Trophoblast cell (in vitro differentiated cells and primary cell): ENCODE measurements around the gene EPHA6.

Experiments
- DNase-seq, 2 donors: peaks; one replicate each; pipeline ENCODE4 v3.0.0-alpha.2; 2016
- H2AFZ ChIP-seq: 2 replicates; pipeline ENCODE4 v1.6.1; 2013; ENCODE audit warnings: low read length, moderate library complexity, mild to moderate bottlenecking; ENCODE audit not compliant: insufficient read depth, poor library complexity
- H2AK5ac ChIP-seq: 2 replicates; pipeline ENCODE4 v1.6.1; 2013; ENCODE audit warnings: mild to moderate bottlenecking, low read length
- H2BK120ac ChIP-seq: 2 replicates; pipeline ENCODE4 v1.6.1; 2013; ENCODE audit warnings: low read length, mild to moderate bottlenecking, moderate library complexity; ENCODE audit not compliant: insufficient read depth, poor library complexity
- H2BK12ac ChIP-seq: 2 replicates; pipeline ENCODE4 v1.6.1; 2013; ENCODE audit warnings: mild to moderate bottlenecking, low read length, moderate library complexity
- H2BK5ac ChIP-seq: 2 replicates; pipeline ENCODE4 v1.6.1; 2013; ENCODE audit warnings: low read length, low read depth, moderate library complexity, mild to moderate bottlenecking; ENCODE audit not compliant: poor library complexity
- H3K14ac ChIP-seq: 2 replicates; pipeline ENCODE4 v1.6.1; 2013; ENCODE audit warnings: mild to moderate bottlenecking, low read length
- H3K18ac ChIP-seq: 2 replicates; pipeline ENCODE4 v1.6.1; 2013; ENCODE audit warnings: mild to moderate bottlenecking, low read length
- H3K23ac ChIP-seq: 2 replicates; pipeline ENCODE4 v1.6.1; 2013; ENCODE audit warnings: low read length
- H3K27ac ChIP-seq: 2 replicates; pipeline ENCODE4 v1.5.1; 2013; ENCODE audit warnings: low read depth, mild to moderate bottlenecking, inconsistent platforms, low read length, moderate library complexity
- H3K27me3 ChIP-seq: 2 replicates; pipeline ENCODE4 v1.6.1; 2013; ENCODE audit warnings: inconsistent platforms, mild to moderate bottlenecking, low read length, moderate library complexity; ENCODE audit not compliant: insufficient read depth
- H3K36me3 ChIP-seq, 2 experiments: 1 replicate in 1 of 2; 2 replicates in 1 of 2; pipeline ENCODE4 v1.6.1; 2013; ENCODE audit warnings: low read length in 2 of 2, mild to moderate bottlenecking in 2 of 2, moderate library complexity in 1 of 2; ENCODE audit not compliant: insufficient read depth in 2 of 2, control insufficient read depth in 1 of 2
- H3K4ac ChIP-seq: 2 replicates; pipeline ENCODE4 v1.6.1; 2013; ENCODE audit warnings: low read depth, mild to moderate bottlenecking, low read length, moderate library complexity
- H3K4me1 ChIP-seq, 2 experiments: 1 replicate in 1 of 2; 2 replicates in 1 of 2; pipeline ENCODE4 v1.6.1; 2013; ENCODE audit warnings: low read length in 2 of 2, mild to moderate bottlenecking in 2 of 2, moderate library complexity in 1 of 2; ENCODE audit not compliant: insufficient read depth in 2 of 2, control insufficient read depth in 1 of 2
- H3K4me2 ChIP-seq: 2 replicates; pipeline ENCODE4 v1.6.1; 2013; ENCODE audit warnings: inconsistent platforms, mild to moderate bottlenecking, low read length, moderate library complexity
- H3K4me3 ChIP-seq: 2 replicates; pipeline ENCODE4 v1.5.1; 2013; ENCODE audit warnings: mild to moderate bottlenecking, low read depth, low read length, inconsistent platforms
- H3K79me1 ChIP-seq: one replicate; pipeline ENCODE4 v1.6.1; 2013; ENCODE audit warnings: low read length
- H3K79me2 ChIP-seq: 2 replicates; pipeline ENCODE4 v1.6.1; 2013; ENCODE audit warnings: low read length, mild to moderate bottlenecking; ENCODE audit not compliant: control insufficient read depth, insufficient read depth, poor library complexity
- H3K9ac ChIP-seq: 2 replicates; pipeline ENCODE4 v1.6.1; 2013; ENCODE audit warnings: mild to moderate bottlenecking, low read length
- H3K9me3 ChIP-seq: 2 replicates; pipeline ENCODE4 v1.6.1; 2013; ENCODE audit warnings: low read depth, mild to moderate bottlenecking, control low read depth, inconsistent platforms, low read length; ENCODE audit not compliant: insufficient read depth
- H4K12ac ChIP-seq: 2 replicates; pipeline ENCODE4 v1.6.1; 2013; ENCODE audit warnings: low read depth, mild to moderate bottlenecking, low read length, moderate library complexity
- H4K8ac ChIP-seq: 2 replicates; pipeline ENCODE4 v1.6.1; 2013; ENCODE audit warnings: low read depth, mild to moderate bottlenecking, low read length, moderate library complexity
- H4K91ac ChIP-seq: one replicate; pipeline ENCODE4 v1.6.1; 2013; ENCODE audit warnings: low read depth, mild to moderate bottlenecking, low read length, moderate library complexity
- WGBS: extraction: QIAGEN DNeasy Blood & Tissue Kit; methylation state at CpG from one replicate; pipeline ENCODE4 v1.1.7; 2013; ENCODE audit warnings: missing lambda C conversion rate; ENCODE audit not compliant: insufficient read length, insufficient coverage; ENCODE audit errors: extremely low coverage; 5-methylcytosine and 5-hydroxymethylcytosine counted together

Gene EPHA6

DNA sequence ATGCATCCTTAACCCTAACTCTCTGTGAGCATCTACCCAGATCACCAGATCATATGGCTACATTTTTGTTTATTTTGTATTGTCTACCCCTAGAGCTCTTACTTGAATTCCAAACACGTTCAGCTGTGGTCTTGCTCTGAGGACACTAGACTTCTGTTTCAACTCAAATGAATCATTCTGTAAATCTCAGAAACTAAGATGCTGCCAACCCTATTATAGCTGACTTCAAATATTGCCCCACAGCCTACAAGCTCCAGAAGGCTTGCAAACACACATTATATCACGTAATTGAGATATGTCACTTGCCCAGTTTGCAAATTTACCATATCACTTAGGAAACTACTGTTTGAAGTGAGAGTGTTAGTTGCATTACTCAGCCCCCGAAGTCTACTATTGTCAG is 524.0 kb downstream of the EPHA6 start:
- no peaks in the 10 kb centered on the region for H3K4me1 ChIP-seq
- H3K79me2 ChIP-seq = no peaks in the 10 kb centered on the region
- H2BK12ac ChIP-seq = no peak overlapping the region
- H3K9ac ChIP-seq = no peak overlapping the region
- H4K12ac ChIP-seq = no peak overlapping the region
- H3K4me2 ChIP-seq = no peak overlapping the region
- H2AK5ac ChIP-seq = no peak overlapping the region
- no peaks in the 10 kb centered on the region for H3K79me1 ChIP-seq
- no peak overlapping the region for H3K4me3 ChIP-seq
- no peak overlapping the region for H3K14ac ChIP-seq
- no peak for DNase-seq
- H3K27me3 ChIP-seq = no peaks in the 10 kb centered on the region
- WGBS = no CpG with 5 or more reads among the region's 3 CpGs
- no peak overlapping the region for H2BK5ac ChIP-seq
- H4K91ac ChIP-seq = no peak overlapping the region
- no peak overlapping the region for H2BK120ac ChIP-seq
- no peaks in the 10 kb centered on the region for H3K9me3 ChIP-seq
- no peak overlapping the region for H2AFZ ChIP-seq
- H3K36me3 ChIP-seq = no peaks in the 10 kb centered on the region
- no peak overlapping the region for H3K27ac ChIP-seq
- no peak overlapping the region for H4K8ac ChIP-seq
- H3K23ac ChIP-seq = no peak overlapping the region
- no peak overlapping the region for H3K4ac ChIP-seq
- no peak overlapping the region for H3K18ac ChIP-seq

DNA sequence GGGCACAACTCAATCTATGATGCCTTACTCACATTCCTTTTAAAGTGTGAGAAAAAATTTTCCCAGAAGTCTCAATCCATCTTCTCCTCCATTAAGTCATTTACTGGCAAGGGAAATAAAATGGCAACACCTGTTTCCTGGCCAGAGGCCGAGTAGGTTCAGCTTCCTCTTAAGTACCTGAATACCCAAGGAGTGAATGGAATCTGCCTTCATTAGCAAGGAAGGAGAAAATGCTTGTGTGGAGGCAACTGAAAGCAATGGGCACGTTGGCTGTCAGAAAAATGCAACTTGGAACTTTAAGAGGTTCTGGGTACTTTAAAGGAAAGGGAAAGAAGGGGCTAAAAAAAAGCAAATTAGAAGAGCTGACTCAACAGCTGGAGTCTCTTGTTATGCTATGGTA is 526.5 kb downstream of the EPHA6 start:
- Histone ChIP-seq H2BK120ac (no peak overlapping the region), H3K4ac (no peak overlapping the region), H3K36me3 (no peaks in the 10 kb centered on the region), H3K27me3 (no peaks in the 10 kb centered on the region), H4K91ac (no peak overlapping the region), H3K9me3 (no peaks in the 10 kb centered on the region), H3K79me2 (no peaks in the 10 kb centered on the region), H3K4me2 (no peak overlapping the region), H3K27ac (no peak overlapping the region), H3K23ac (no peak overlapping the region), H2AK5ac (no peak overlapping the region), H4K8ac (no peak overlapping the region), H4K12ac (no peak overlapping the region), H2AFZ (no peak overlapping the region), H2BK12ac (no peak overlapping the region), H2BK5ac (no peak overlapping the region), H3K18ac (no peak overlapping the region), H3K4me3 (no peak overlapping the region), H3K4me1 (no peaks in the 10 kb centered on the region), H3K79me1 (no peaks in the 10 kb centered on the region), H3K9ac (no peak overlapping the region), H3K14ac (no peak overlapping the region)
- DNase-seq = no peak
- WGBS = no CpG with 5 or more reads among the region's 2 CpGs

GRCh38 chr3:97347780-97348179 is 533.4 kb downstream of the EPHA6 start:
- Histone ChIP-seq H2BK12ac (no peak overlapping the region), H2AFZ (no peak overlapping the region), H3K23ac (no peak overlapping the region), H3K27ac (no peak overlapping the region), H2AK5ac (no peak overlapping the region), H3K4me1 (no peaks in the 10 kb centered on the region), H3K18ac (no peak overlapping the region), H3K4ac (no peak overlapping the region), H3K79me1 (no peaks in the 10 kb centered on the region), H3K9me3 (no peaks in the 10 kb centered on the region), H3K4me2 (no peak overlapping the region), H3K27me3 (no peaks in the 10 kb centered on the region), H2BK5ac (no peak overlapping the region), H3K79me2 (no peaks in the 10 kb centered on the region), H4K8ac (no peak overlapping the region), H4K91ac (no peak overlapping the region), H4K12ac (no peak overlapping the region), H3K4me3 (no peak overlapping the region), H3K14ac (no peak overlapping the region), H3K9ac (no peak overlapping the region), H3K36me3 (no peaks in the 10 kb centered on the region), H2BK120ac (no peak overlapping the region)
- DNase-seq = no peak
- WGBS = no CpG with 5 or more reads among the region's 1 CpG

DNA sequence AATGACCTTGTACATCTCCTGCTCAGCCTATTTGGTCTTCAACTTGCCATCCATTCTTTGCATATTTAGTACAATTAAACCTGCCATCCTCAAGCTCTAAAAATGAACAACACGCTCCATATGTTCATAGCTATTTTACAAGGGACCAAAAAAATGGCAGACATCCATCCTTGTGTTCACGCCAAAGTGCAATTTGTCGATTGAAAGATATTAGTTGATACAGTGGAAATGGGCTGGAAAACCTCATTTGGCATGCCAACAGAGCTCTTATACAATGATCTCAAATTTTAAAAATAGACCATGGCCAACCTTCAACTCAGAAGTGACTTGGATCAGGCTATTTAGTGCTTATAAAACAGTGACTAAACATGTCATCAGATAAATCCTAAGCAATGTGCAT is 536.6 kb downstream of the EPHA6 start:
- Histone ChIP-seq H3K14ac (no peak overlapping the region), H2BK120ac (no peak overlapping the region), H3K4me1 (no peaks in the 10 kb centered on the region), H4K91ac (no peak overlapping the region), H3K4ac (no peak overlapping the region), H3K9ac (no peak overlapping the region), H2BK12ac (no peak overlapping the region), H3K18ac (no peak overlapping the region), H3K27me3 (no peaks in the 10 kb centered on the region), H3K4me2 (no peak overlapping the region), H3K23ac (no peak overlapping the region), H3K36me3 (no peaks in the 10 kb centered on the region), H2BK5ac (no peak overlapping the region), H3K27ac (no peak overlapping the region), H3K79me2 (no peaks in the 10 kb centered on the region), H2AFZ (no peak overlapping the region), H3K9me3 (no peaks in the 10 kb centered on the region), H4K12ac (no peak overlapping the region), H3K79me1 (no peaks in the 10 kb centered on the region), H4K8ac (no peak overlapping the region), H2AK5ac (no peak overlapping the region), H3K4me3 (no peak overlapping the region)
- no CpG with 5 or more reads among the region's 3 CpGs for WGBS
- DNase-seq = no peak
